HEK293T (cell line): ENCODE measurements around the gene TSKS.

Experiments used
- CTCF ChIA-PET: fragments of 350-600 bp; formaldehyde crosslinking; extraction: SDS; loops from one replicate; lab custom pipeline; 2021; ENCODE audit warnings: antibody characterized with exemption, inconsistent platforms; lab: Yijun Ruan, JAX
- POLR2A ChIA-PET: fragments of 350-600 bp; formaldehyde crosslinking; extraction: SDS; loops from one replicate; lab custom pipeline; 2020; ENCODE audit warnings: antibody characterized with exemption, inconsistent platforms; lab: Yijun Ruan, JAX
- DNase-seq: peaks from one replicate; pipeline ENCODE4 v3.0.0; 2012; ENCODE audit warnings: mixed read lengths; ENCODE audit errors: extremely low spot score
- ARNT ChIP-seq: fragments of 450-650 bp; IDR thresholded peaks from 2 replicates; pipeline ENCODE4 v1.6.1; 2017; ENCODE audit warnings: mild to moderate bottlenecking
- BHLHE40 ChIP-seq: fragments of 450-650 bp; IDR thresholded peaks from 2 replicates; pipeline ENCODE4 v1.6.1; 2016; ENCODE audit warnings: mild to moderate bottlenecking, moderate library complexity, borderline replicate concordance
- CTBP1 ChIP-seq: fragments of 450-650 bp; IDR thresholded peaks from 2 replicates; pipeline ENCODE4 v1.6.1; 2016; ENCODE audit warnings: borderline replicate concordance
- ELF4 ChIP-seq: fragments of 450-650 bp; IDR thresholded peaks from 2 replicates; pipeline ENCODE4 v1.6.1; 2017; ENCODE audit warnings: antibody characterized with exemption
- FOXA1 ChIP-seq: fragments of 450-650 bp; IDR thresholded peaks from 2 replicates; pipeline ENCODE4 v1.6.1; 2016; ENCODE audit warnings: mild to moderate bottlenecking
- FOXK2 ChIP-seq: fragments of 450-650 bp; IDR thresholded peaks from 2 replicates; pipeline ENCODE4 v1.6.1; 2016; ENCODE audit warnings: mild to moderate bottlenecking
- FOXM1 ChIP-seq: fragments of 450-650 bp; IDR thresholded peaks from 2 replicates; pipeline ENCODE4 v1.6.1; 2017; ENCODE audit warnings: mild to moderate bottlenecking, borderline replicate concordance
- HDGF ChIP-seq: fragments of 450-650 bp; IDR thresholded peaks from 2 replicates; pipeline ENCODE4 v1.6.1; 2017; ENCODE audit warnings: antibody characterized with exemption, borderline replicate concordance
- L3MBTL2 ChIP-seq: fragments of 450-650 bp; conservative IDR thresholded peaks from 2 replicates; pipeline ENCODE4 v1.6.1; 2016; ENCODE audit warnings: mild to moderate bottlenecking
- LEF1 ChIP-seq: fragments of 450-650 bp; IDR thresholded peaks from 2 replicates; pipeline ENCODE4 v1.6.1; 2017; ENCODE audit warnings: mild to moderate bottlenecking, borderline replicate concordance
- NFRKB ChIP-seq: fragments of 450-650 bp; IDR thresholded peaks from 2 replicates; pipeline ENCODE4 v1.6.1; 2016; ENCODE audit warnings: mild to moderate bottlenecking, moderate library complexity
- SP1 ChIP-seq: fragments of 450-650 bp; IDR thresholded peaks from 2 replicates; pipeline ENCODE4 v1.6.1; 2017
- SUZ12 ChIP-seq: fragments of 450-650 bp; IDR thresholded peaks from 2 replicates; pipeline ENCODE4 v1.6.1; 2016; ENCODE audit warnings: mild to moderate bottlenecking
- TARDBP ChIP-seq: fragments of 450-650 bp; IDR thresholded peaks from 2 replicates; pipeline ENCODE4 v1.6.1; 2016
- ZNF384 ChIP-seq: fragments of 450-650 bp; IDR thresholded peaks from 2 replicates; pipeline ENCODE4 v1.6.1; 2016
- TF ChIP-seq, protein P1 (sequence below): fragments of 450-650 bp; IDR thresholded peaks from 2 replicates; pipeline ENCODE4 v1.6.1; 2016

TSKS gene

GRCh38 chr19:49780861-49781260, 17.8 kb upstream of the TSKS start:
- DNase-seq, result no peak
- ChIA-PET POLR2A (no interaction called here), CTCF (no interaction called here)
- TF ChIP-seq SP1 (no peak), NFRKB (no peak), SUZ12 (no peak), HDGF (no peak), FOXK2 (no peak), TARDBP (no peak), ARNT (no peak), FOXA1 (no peak), ELF4 (no peak), L3MBTL2 (no peak), BHLHE40 (no peak), CTBP1 (no peak), ZNF384 (no peak), FOXM1 (no peak)
- TF ChIP-seq, protein P1, sequence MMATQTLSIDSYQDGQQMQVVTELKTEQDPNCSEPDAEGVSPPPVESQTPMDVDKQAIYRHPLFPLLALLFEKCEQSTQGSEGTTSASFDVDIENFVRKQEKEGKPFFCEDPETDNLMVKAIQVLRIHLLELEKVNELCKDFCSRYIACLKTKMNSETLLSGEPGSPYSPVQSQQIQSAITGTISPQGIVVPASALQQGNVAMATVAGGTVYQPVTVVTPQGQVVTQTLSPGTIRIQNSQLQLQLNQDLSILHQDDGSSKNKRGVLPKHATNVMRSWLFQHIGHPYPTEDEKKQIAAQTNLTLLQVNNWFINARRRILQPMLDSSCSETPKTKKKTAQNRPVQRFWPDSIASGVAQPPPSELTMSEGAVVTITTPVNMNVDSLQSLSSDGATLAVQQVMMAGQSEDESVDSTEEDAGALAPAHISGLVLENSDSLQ, result no peak

GRCh38 chr19:49779731-49780555, 16.8 kb upstream of the TSKS start:
- CTCF ChIA-PET, result no interaction called here
- POLR2A ChIA-PET, result no interaction called here
- no peak for DNase-seq
- no peak for TF ChIP-seq ELF4
- no peak for TF ChIP-seq ARNT
- no peak for TF ChIP-seq L3MBTL2
- no peak for TF ChIP-seq LEF1
- TF ChIP-seq SUZ12, result no peak
- no peak for TF ChIP-seq FOXA1
- TF ChIP-seq TARDBP, result no peak
- TF ChIP-seq SP1, result no peak
- no peak for TF ChIP-seq HDGF
- TF ChIP-seq FOXM1, result no peak
- no peak for TF ChIP-seq CTBP1
- TF ChIP-seq ZNF384, result no peak
- no peak for TF ChIP-seq FOXK2
- TF ChIP-seq, protein P1, result no peak
- no peak for TF ChIP-seq BHLHE40
- no peak for TF ChIP-seq NFRKB

GRCh38 chr19:49776371-49776764, 13.3 kb upstream of the TSKS start:
- TF ChIP-seq ARNT, result no peak
- no peak for TF ChIP-seq FOXM1
- no peak for TF ChIP-seq FOXK2
- no peak for TF ChIP-seq FOXA1
- TF ChIP-seq BHLHE40, result no peak
- no peak for TF ChIP-seq TARDBP
- TF ChIP-seq SP1, result no peak
- no peak for TF ChIP-seq ZNF384
- TF ChIP-seq LEF1, result no peak
- TF ChIP-seq SUZ12, result no peak
- no peak for DNase-seq
- ChIA-PET CTCF (no interaction called here), POLR2A (interaction anchor here (1.1 kb wide), 1 partner anchor 9 kb away, joined by 5 read pairs; the partner anchor contains the start of gene AP2A1)

- DNase-seq, result no peak
- POLR2A ChIA-PET, result no interaction called here
- CTCF ChIA-PET, result no interaction called here
- no peak for TF ChIP-seq HDGF
- no peak for TF ChIP-seq SP1
- TF ChIP-seq BHLHE40, result no peak
- no peak for TF ChIP-seq TARDBP
- no peak for TF ChIP-seq ARNT
- TF ChIP-seq NFRKB, result no peak
- TF ChIP-seq LEF1, result no peak
- no peak for TF ChIP-seq SUZ12
- no peak for TF ChIP-seq ZNF384
- TF ChIP-seq FOXA1, result no peak
- no peak for TF ChIP-seq CTBP1
Observed at GRCh38 chr19:49775742-49776370, 12.8 kb upstream of the TSKS start.

DNA sequence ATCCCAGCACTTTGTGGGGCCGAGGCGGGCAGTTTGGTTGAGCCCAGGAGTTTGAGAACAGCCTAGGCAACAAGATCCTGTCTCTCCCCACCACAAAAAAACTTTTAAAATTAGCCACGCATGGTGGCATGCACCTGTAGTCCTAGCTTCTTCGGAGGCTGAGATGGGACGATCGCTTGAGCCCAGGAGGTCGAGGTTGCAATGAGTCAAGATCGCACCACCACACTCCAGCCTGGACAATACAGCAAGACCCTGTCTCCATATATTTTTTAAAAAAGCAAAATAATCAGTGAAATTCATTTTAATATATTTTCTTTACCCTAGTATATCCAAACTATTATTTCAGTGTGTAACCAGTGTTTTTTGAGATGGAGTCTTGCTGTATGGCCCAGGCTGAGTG, 11.9 kb upstream of the TSKS start:
- ChIA-PET CTCF (no interaction called here), POLR2A (no interaction called here)
- DNase-seq, result no peak
- TF ChIP-seq, protein P1, result no peak
- TF ChIP-seq NFRKB, result no peak
- no peak for TF ChIP-seq ELF4
- TF ChIP-seq BHLHE40, result no peak
- no peak for TF ChIP-seq CTBP1
- no peak for TF ChIP-seq FOXA1
- TF ChIP-seq HDGF, result no peak
- TF ChIP-seq L3MBTL2, result no peak
- no peak for TF ChIP-seq ZNF384
